GM12874 (cell line): ENCODE measurements around the gene COX19.

ENCODE experiments used
- CTCF ChIP-seq: IDR thresholded peaks from 2 replicates; pipeline ENCODE4 v1.5.1; 2011; ENCODE audit warnings: low read depth, mild to moderate bottlenecking, control low read depth, low read length, moderate library complexity; ENCODE audit not compliant: insufficient read depth

Gene COX19

DNA sequence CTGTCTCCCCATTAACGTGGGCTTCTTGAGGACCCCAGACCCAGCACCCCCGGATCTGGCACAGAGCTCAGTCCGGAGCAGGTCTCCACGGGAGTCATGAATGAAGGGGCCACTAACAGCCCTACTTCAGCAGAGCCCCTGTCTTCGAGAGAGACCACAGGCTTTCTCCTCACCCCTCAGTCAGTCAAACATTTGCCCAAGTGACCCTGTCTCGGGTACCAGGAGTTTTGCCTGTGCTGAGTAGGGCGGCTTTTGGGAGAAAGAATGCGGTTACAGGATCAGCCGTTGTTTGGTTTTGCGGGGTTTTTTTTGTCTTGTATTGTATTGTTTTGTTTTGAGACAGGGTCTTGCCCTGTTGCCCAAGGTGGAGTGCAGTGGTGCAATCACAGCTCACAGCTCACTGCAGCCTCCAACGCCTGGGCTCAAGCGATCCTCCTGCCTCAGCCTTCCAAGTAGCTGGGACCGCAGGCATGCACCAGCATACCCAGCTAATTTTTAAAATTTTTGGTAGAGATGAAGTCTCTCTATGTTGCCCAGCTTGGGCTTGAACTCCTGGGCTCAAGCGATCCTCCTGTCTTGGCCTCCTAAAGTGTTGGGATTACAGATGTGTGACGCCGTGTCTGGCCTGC is 37.4 kb downstream of the COX19 start:
- TF ChIP-seq CTCF, result no peak

DNA sequence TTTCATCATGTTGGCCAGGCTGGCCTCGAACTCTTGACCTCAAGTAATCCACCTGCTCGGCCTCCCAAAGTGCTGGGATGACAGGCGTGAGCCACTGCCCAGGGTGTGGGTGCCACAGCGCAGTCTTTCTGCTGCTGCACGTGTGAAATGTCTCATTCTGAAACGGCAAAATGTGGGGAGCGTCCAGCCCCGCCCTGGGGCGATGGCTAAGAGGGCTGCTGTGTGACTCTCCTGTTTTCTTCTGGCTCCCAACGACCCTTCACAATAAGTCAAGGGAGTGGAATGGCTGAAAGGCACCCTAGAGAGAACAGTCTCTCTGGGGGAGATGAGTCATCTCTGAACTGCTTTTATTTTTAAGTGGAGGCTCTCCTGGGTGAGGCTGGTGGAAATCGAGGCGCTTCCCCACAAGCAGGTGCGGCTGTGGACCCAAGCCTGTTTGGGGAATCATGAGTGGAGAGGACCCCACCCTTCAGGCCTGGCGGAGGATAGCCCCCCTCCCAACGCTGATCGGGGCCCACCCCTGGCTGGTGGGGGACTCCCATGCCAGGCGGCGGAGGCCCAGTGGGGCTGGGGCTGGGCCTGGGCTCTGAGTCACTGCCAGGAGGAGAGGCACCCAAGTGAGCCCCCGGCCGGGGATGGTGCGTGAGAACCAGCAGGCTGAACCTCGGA is 38.8 kb downstream of the COX19 start:
- no peak for TF ChIP-seq CTCF

GRCh38 chr7:935874-936385 is 39.4 kb downstream of the COX19 start:
- TF ChIP-seq CTCF, result no peak

- TF ChIP-seq CTCF, result no peak
Measured at GRCh38 chr7:935164-935873, 40.0 kb downstream of the COX19 start.

DNA sequence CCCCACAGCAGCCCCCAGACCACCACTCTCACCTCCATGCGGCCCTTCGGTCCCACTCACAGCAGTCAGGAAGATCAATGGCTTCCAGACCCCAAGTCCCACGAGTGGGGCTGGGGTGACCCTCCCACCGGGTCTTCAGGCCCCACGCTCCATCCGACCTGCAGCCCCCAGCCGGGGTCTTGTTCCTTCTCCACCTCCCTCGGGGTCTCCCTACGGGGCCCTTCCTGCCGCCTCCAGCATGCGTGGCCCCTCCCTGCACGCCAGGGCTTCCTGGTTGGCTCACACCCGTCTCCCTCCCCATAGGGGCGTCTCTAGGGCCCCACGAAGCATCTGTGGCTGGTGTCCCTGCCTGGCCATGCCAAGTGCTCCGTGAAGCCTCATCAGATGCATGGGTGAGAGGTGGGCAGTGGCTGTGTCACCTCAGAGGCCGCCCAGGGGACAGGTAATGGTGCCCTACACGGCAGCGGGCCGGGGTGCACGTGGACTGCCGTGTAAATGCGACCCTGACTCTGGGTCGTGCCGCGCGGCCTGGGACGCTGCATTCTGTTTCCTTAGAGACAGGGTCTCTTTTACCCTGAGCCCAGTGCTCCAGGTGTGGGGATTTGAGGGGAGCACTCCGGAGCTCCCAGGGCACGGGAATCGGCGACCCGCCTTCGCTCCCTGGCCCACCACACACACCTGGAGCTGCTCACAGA is 40.7 kb downstream of the COX19 start:
- no peak for TF ChIP-seq CTCF

DNA sequence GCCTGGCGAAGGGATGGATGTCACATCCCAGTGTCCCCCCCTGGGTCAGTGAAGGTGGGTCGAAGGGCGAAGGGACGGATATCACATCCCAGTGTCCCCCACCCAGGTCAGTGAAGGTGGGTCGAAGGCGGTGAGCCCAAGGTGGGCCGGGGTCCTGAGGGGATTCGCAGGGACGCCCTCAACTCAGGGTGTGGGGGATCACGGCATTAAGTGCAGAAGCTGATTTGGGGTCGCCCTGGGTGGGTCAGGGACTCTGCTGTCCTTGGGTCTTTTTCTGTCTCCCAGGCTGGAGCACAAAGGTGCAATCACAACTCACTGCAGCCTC is 42.7 kb downstream of the COX19 start:
- TF ChIP-seq CTCF, result no peak
